Occipital lobe (tissue), 1 donor: Measurements from ENCODE around the gene GALNT5. TPM values are rescaled to one million over a fixed set of nuclear protein-coding genes. Genes with fewer than 3 reads are reported as not detected.

Experiments
- total RNA-seq: library from RNA; depleted of rRNA; stranded (reverse); fragments of >200 nt; gene quantifications from one replicate; pipeline ENCODE4 v1.2.3, GENCODE V29; 2014

The GALNT5 gene
- total RNA-seq, 1 donor from 2014 or later, result 0.16 TPM

Other genes with a start within 250 kb of the GALNT5 start
- 0.47 TPM for gene ERMN, start 68.1 kb downstream of the GALNT5 start, total RNA-seq
- gene CYTIP, start 186.4 kb downstream of the GALNT5 start, total RNA-seq, result 5.1 TPM